HEK293 (cell line): ENCODE results near the gene NOL4L.

ENCODE experiments used
- CTCF ChIA-PET: fragments of 350-600 bp; formaldehyde crosslinking; extraction: SDS; loops from one replicate; lab custom pipeline; 2021; ENCODE audit warnings: antibody characterized with exemption; lab: Yijun Ruan, JAX
- POLR2A ChIA-PET: fragments of 300-600 bp; formaldehyde crosslinking; extraction: SDS; loops from one replicate; lab custom pipeline; 2020; ENCODE audit warnings: antibody characterized with exemption, inconsistent platforms; lab: Yijun Ruan, JAX
- H3K27ac ChIP-seq: fragments of 200-500 bp; sonication (Bioruptor generic); 2 replicates; pipeline ENCODE4 v1.5.1; 2014; ENCODE audit warnings: low read depth, low read length, control low read depth, inconsistent platforms; ENCODE audit errors: extremely low read depth
- H3K36me3 ChIP-seq, 2 experiments: fragments of 200-500 bp in 1 of 2; sonication (Bioruptor generic) in 1 of 2; 1 replicate in 1 of 2; 2 replicates in 1 of 2; pipeline ENCODE4 v1.5.1; 2014 to 2017; ENCODE audit warnings: inconsistent platforms in 2 of 2, low read length in 2 of 2; ENCODE audit not compliant: control insufficient read depth in 2 of 2, insufficient read depth in 1 of 2
- H3K4me1 ChIP-seq: fragments of 200-500 bp; sonication (Bioruptor generic); 2 replicates; pipeline ENCODE4 v1.5.1; 2014; ENCODE audit warnings: mild to moderate bottlenecking, low read length, inconsistent platforms; ENCODE audit not compliant: control insufficient read depth, insufficient read depth
- H3K4me3 ChIP-seq: 2 replicates; pipeline ENCODE4 v1.5.1; 2011; ENCODE audit warnings: low read depth, mild to moderate bottlenecking, control low read depth, low read length, moderate library complexity
- H3K9me3 ChIP-seq: fragments of 200-500 bp; sonication (Bioruptor generic); 2 replicates; pipeline ENCODE4 v1.5.1; 2014; ENCODE audit warnings: low read depth, low read length, inconsistent platforms; ENCODE audit not compliant: control insufficient read depth, insufficient read depth
- BCL11A ChIP-seq: fragments of 450-650 bp; formaldehyde crosslinking; IDR thresholded peaks from 2 replicates; pipeline ENCODE4 v1.5.1; 2016; ENCODE audit warnings: low read depth, missing biosample characterization, missing genetic modification characterization
- BCL11B ChIP-seq: fragments of 450-650 bp; formaldehyde crosslinking; IDR thresholded peaks from 2 replicates; pipeline ENCODE4 v1.5.1; 2016; ENCODE audit warnings: low read depth, missing biosample characterization, missing genetic modification characterization
- HIC1 ChIP-seq: fragments of 450-650 bp; formaldehyde crosslinking; IDR thresholded peaks from 2 replicates; pipeline ENCODE4 v1.5.1; 2016; ENCODE audit warnings: missing biosample characterization, missing genetic modification characterization
- KLF10 ChIP-seq: fragments of 450-650 bp; IDR thresholded peaks from 2 replicates; pipeline ENCODE4 v1.5.1; 2018; ENCODE audit warnings: missing biosample characterization, mild to moderate bottlenecking, missing genetic modification characterization
- KLF16 ChIP-seq: fragments of 450-650 bp; formaldehyde crosslinking; IDR thresholded peaks from 2 replicates; pipeline ENCODE4 v1.5.1; 2017; ENCODE audit warnings: missing biosample characterization, missing genetic modification characterization
- KLF9 ChIP-seq: fragments of 450-650 bp; formaldehyde crosslinking; IDR thresholded peaks from 2 replicates; pipeline ENCODE4 v1.5.1; 2016; ENCODE audit warnings: missing biosample characterization, missing genetic modification characterization, low read depth
- PATZ1 ChIP-seq: fragments of 450-650 bp; formaldehyde crosslinking; IDR thresholded peaks from 2 replicates; pipeline ENCODE4 v1.5.1; 2016; ENCODE audit warnings: missing biosample characterization, missing genetic modification characterization
- WT1 ChIP-seq: fragments of 450-650 bp; formaldehyde crosslinking; IDR thresholded peaks from 2 replicates; pipeline ENCODE4 v1.5.1; 2016; ENCODE audit warnings: missing biosample characterization, missing genetic modification characterization
- ZBTB10 ChIP-seq: fragments of 450-650 bp; formaldehyde crosslinking; IDR thresholded peaks from 2 replicates; pipeline ENCODE4 v1.5.1; 2016; ENCODE audit warnings: missing biosample characterization, missing genetic modification characterization
- ZBTB26 ChIP-seq: fragments of 450-650 bp; formaldehyde crosslinking; optimal IDR thresholded peaks from 2 replicates; pipeline ENCODE3; 2016; ENCODE audit warnings: missing biosample characterization, mild to moderate bottlenecking, missing genetic modification characterization
- ZBTB8A ChIP-seq: fragments of 450-650 bp; formaldehyde crosslinking; IDR thresholded peaks from 2 replicates; pipeline ENCODE4 v1.5.1; 2016; ENCODE audit warnings: missing biosample characterization, missing genetic modification characterization
- ZFP41 ChIP-seq: fragments of 450-650 bp; formaldehyde crosslinking; IDR thresholded peaks from 2 replicates; pipeline ENCODE4 v1.5.1; 2016; ENCODE audit warnings: missing biosample characterization, missing genetic modification characterization, borderline replicate concordance
- ZNF155 ChIP-seq: fragments of 450-650 bp; formaldehyde crosslinking; IDR thresholded peaks from 2 replicates; pipeline ENCODE4 v1.5.1; 2016; ENCODE audit warnings: missing biosample characterization, missing genetic modification characterization
- ZNF174 ChIP-seq: fragments of 450-650 bp; formaldehyde crosslinking; IDR thresholded peaks from 2 replicates; pipeline ENCODE4 v1.5.0; 2017; ENCODE audit warnings: missing biosample characterization, mild to moderate bottlenecking, missing genetic modification characterization
- ZNF211 ChIP-seq: fragments of 450-650 bp; formaldehyde crosslinking; IDR thresholded peaks from 2 replicates; pipeline ENCODE4 v1.5.1; 2016; ENCODE audit warnings: low read depth, missing biosample characterization, missing genetic modification characterization
- ZNF221 ChIP-seq: fragments of 450-650 bp; formaldehyde crosslinking; IDR thresholded peaks from 2 replicates; pipeline ENCODE4 v1.5.1; 2017; ENCODE audit warnings: missing biosample characterization, missing genetic modification characterization, borderline replicate concordance
- ZNF341 ChIP-seq: fragments of 450-650 bp; formaldehyde crosslinking; IDR thresholded peaks from 2 replicates; pipeline ENCODE4; 2016; ENCODE audit warnings: low read depth, missing biosample characterization, missing genetic modification characterization
- ZNF398 ChIP-seq: fragments of 450-650 bp; formaldehyde crosslinking; IDR thresholded peaks from 2 replicates; pipeline ENCODE4 v1.5.1; 2017; ENCODE audit warnings: missing biosample characterization, missing genetic modification characterization
- ZNF423 ChIP-seq: fragments of 450-650 bp; formaldehyde crosslinking; IDR thresholded peaks from 2 replicates; pipeline ENCODE4 v1.5.1; 2016; ENCODE audit warnings: missing biosample characterization, missing genetic modification characterization
- ZNF48 ChIP-seq: fragments of 450-650 bp; formaldehyde crosslinking; IDR thresholded peaks from 2 replicates; pipeline ENCODE4 v1.5.1; 2016; ENCODE audit warnings: missing biosample characterization, missing genetic modification characterization
- ZNF488 ChIP-seq: fragments of 450-650 bp; formaldehyde crosslinking; IDR thresholded peaks from 2 replicates; pipeline ENCODE4 v1.5.1; 2016; ENCODE audit warnings: missing biosample characterization, missing genetic modification characterization
- ZNF561 ChIP-seq: fragments of 450-650 bp; IDR thresholded peaks from 2 replicates; pipeline ENCODE4 v1.5.1; 2018; ENCODE audit warnings: missing biosample characterization, missing genetic modification characterization, borderline replicate concordance
- ZNF664 ChIP-seq: fragments of 450-650 bp; formaldehyde crosslinking; IDR thresholded peaks from 2 replicates; pipeline ENCODE4 v1.5.1; 2016; ENCODE audit warnings: missing biosample characterization, missing genetic modification characterization
- ZNF837 ChIP-seq: fragments of 450-650 bp; formaldehyde crosslinking; IDR thresholded peaks from 2 replicates; pipeline ENCODE4 v1.5.1; 2016; ENCODE audit warnings: missing biosample characterization, missing genetic modification characterization
- ZSCAN30 ChIP-seq: fragments of 450-650 bp; IDR thresholded peaks from 2 replicates; pipeline ENCODE4 v1.5.1; 2018; ENCODE audit warnings: missing biosample characterization, mild to moderate bottlenecking, missing genetic modification characterization, moderate library complexity

The NOL4L gene

GRCh38 chr20:32582659-32583580 lies 2.2 kb downstream of the NOL4L start:
- ChIA-PET CTCF (interaction anchor here (0.6 kb wide), 1 partner anchor 427 kb away, joined by 3 read pairs; no protein-coding TSS in a partner anchor), POLR2A (interaction anchor here (0.6 to 0.7 kb wide), 2 partner anchors 38 to 108 kb away, joined by 3 to 4 read pairs; no protein-coding TSS in a partner anchor)
- peaks cover 3% of the 10 kb centered on the region for H3K4me1 ChIP-seq
- no peaks in the 10 kb centered on the region for H3K9me3 ChIP-seq
- no peaks in the 10 kb centered on the region for H3K36me3 ChIP-seq
- peak overlapping the region; percentile 63 for H3K4me3 ChIP-seq
- H3K27ac ChIP-seq = peak overlapping the region; percentile 46; the same call in 1 of the 2 replicates
- TF ChIP-seq ZSCAN30 (tag by site-specific recombination) = peak; percentile 17; the same call in 1 of the 2 replicates
- peak; percentile 44; the same call in 1 of the 2 replicates for TF ChIP-seq PATZ1 (tag by site-specific recombination)
- peak; percentile 40; the same call in 1 of the 2 replicates for TF ChIP-seq WT1 (tag by site-specific recombination)
- TF ChIP-seq BCL11B = peak; percentile 30; the same call in 1 of the 2 replicates
- peak; percentile 36; the same call in 1 of the 2 replicates for TF ChIP-seq HIC1 (tag by site-specific recombination)
- TF ChIP-seq ZNF211 = no peak
- TF ChIP-seq ZBTB26 (tag by site-specific recombination) = peak; percentile 35
- TF ChIP-seq ZNF423 (tag by site-specific recombination) = no peak
- TF ChIP-seq KLF10 (tag by site-specific recombination) = no peak
- no peak for TF ChIP-seq ZNF664 (tag by site-specific recombination)
- TF ChIP-seq ZNF174 (tag by site-specific recombination) = no peak
- no peak for TF ChIP-seq ZNF48
- no peak for TF ChIP-seq KLF16 (tag by site-specific recombination)
- TF ChIP-seq ZFP41 (tag by site-specific recombination) = no peak
- TF ChIP-seq ZNF488 (tag by site-specific recombination) = no peak
- TF ChIP-seq ZNF155 (tag by site-specific recombination) = no peak
- TF ChIP-seq KLF9 (tag by site-specific recombination) = peak; percentile 40; the same call in 1 of the 2 replicates
- peak; percentile 31; the same call in 1 of the 2 replicates for TF ChIP-seq ZNF561 (tag by site-specific recombination)
- no peak for TF ChIP-seq ZNF837 (tag by site-specific recombination)
- peak; percentile 77 for TF ChIP-seq ZNF341 (tag by site-specific recombination)
- TF ChIP-seq ZNF398 (tag by site-specific recombination) = peak; percentile 47; the same call in 1 of the 2 replicates
- TF ChIP-seq ZBTB10 (tag by site-specific recombination) = peak; percentile 46; the same call in 1 of the 2 replicates
- no peak for TF ChIP-seq ZNF221 (tag by site-specific recombination)
- 0 out of 2 replicates have a peak, but pooled peaks have one; percentile 34 for TF ChIP-seq BCL11A (tag by site-specific recombination)
- peak; percentile 12; the same call in 1 of the 2 replicates for TF ChIP-seq ZBTB8A
